Loucy (cell line): ENCODE data around the gene ZBTB11.

ENCODE experiments used
- EZH2phosphoT487 ChIP-seq: fragments of 200-600 bp; IDR thresholded peaks from 2 replicates; pipeline ENCODE4 v1.6.1; 2018; ENCODE audit warnings: antibody characterized with exemption, mild to moderate bottlenecking, moderate library complexity, borderline replicate concordance
- TF ChIP-seq, protein P1 (sequence below): fragments of 200-600 bp; sonication (generic); conservative IDR thresholded peaks from 2 replicates; pipeline ENCODE4 v1.5.1; 2014; ENCODE audit warnings: mild to moderate bottlenecking, antibody characterized with exemption, low read length

GRCh38 chr3:101646726-101647125 is 30.2 kb downstream of the ZBTB11 start:
- TF ChIP-seq, protein P1, sequence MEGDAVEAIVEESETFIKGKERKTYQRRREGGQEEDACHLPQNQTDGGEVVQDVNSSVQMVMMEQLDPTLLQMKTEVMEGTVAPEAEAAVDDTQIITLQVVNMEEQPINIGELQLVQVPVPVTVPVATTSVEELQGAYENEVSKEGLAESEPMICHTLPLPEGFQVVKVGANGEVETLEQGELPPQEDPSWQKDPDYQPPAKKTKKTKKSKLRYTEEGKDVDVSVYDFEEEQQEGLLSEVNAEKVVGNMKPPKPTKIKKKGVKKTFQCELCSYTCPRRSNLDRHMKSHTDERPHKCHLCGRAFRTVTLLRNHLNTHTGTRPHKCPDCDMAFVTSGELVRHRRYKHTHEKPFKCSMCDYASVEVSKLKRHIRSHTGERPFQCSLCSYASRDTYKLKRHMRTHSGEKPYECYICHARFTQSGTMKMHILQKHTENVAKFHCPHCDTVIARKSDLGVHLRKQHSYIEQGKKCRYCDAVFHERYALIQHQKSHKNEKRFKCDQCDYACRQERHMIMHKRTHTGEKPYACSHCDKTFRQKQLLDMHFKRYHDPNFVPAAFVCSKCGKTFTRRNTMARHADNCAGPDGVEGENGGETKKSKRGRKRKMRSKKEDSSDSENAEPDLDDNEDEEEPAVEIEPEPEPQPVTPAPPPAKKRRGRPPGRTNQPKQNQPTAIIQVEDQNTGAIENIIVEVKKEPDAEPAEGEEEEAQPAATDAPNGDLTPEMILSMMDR, result no peak
- TF ChIP-seq EZH2phosphoT487, result no peak
